SK-N-SH (cell line): ENCODE measurements around the gene PMVK. TPM values are rescaled to one million over a fixed set of nuclear protein-coding genes. Genes with fewer than 3 reads are reported as not detected.

Experiments used
- CTCF ChIA-PET: fragments of 300-600, 350-600 bp; formaldehyde crosslinking; extraction: SDS; loops from one replicate; lab custom pipeline; 2021; lab: Yijun Ruan, JAX
- POLR2A ChIA-PET: fragments of 350-600 bp; sonication (Branson Sonifier 250); formaldehyde crosslinking; extraction: SDS; loops from one replicate; lab custom pipeline; 2020; ENCODE audit warnings: antibody characterized with exemption, inconsistent platforms; lab: Yijun Ruan, JAX
- DNase-seq: peaks from one replicate; pipeline ENCODE4 v3.0.0; 2012
- H2AFZ ChIP-seq: fragments of 200-600 bp; sonication (generic); 2 replicates; pipeline ENCODE4 v1.8.1; 2016; ENCODE audit warnings: antibody characterized with exemption, mild to moderate bottlenecking, low read depth
- H3F3A ChIP-seq: fragments of 200-600 bp; sonication (generic); replicated peaks from 2 replicates; pipeline ENCODE3; 2016; ENCODE audit warnings: antibody characterized with exemption, mild to moderate bottlenecking; ENCODE audit not compliant: insufficient read depth
- H3K27ac ChIP-seq, 2 experiments: fragments of 200-500 bp in 1 of 2; fragments of 200-600 bp in 1 of 2; sonication (Bioruptor generic) in 1 of 2; sonication (generic), shearing (Covaris generic) in 1 of 2; 2 replicates each; pipeline versions ENCODE4 v1.5.1 to v1.6.1; 2014 to 2016; ENCODE audit warnings: low read depth in 2 of 2, inconsistent platforms in 1 of 2, low read length in 1 of 2, mild to moderate bottlenecking in 1 of 2, mixed read lengths in 1 of 2
- H3K27me3 ChIP-seq: fragments of 200-600 bp; sonication (generic), shearing (Covaris generic); 2 replicates; pipeline ENCODE4 v1.6.1; 2016; ENCODE audit warnings: mixed run types; ENCODE audit not compliant: insufficient read depth
- H3K36me3 ChIP-seq, 2 experiments: fragments of 200-500 bp in 1 of 2; fragments of 200-600 bp in 1 of 2; sonication (Bioruptor generic) in 1 of 2; sonication (generic) in 1 of 2; replicated peaks in 1 of 2; 2 replicates each; pipeline versions ENCODE3 to v1.5.1; 2014 to 2016; ENCODE audit warnings: low read length in 1 of 2, mild to moderate bottlenecking in 1 of 2; ENCODE audit not compliant: insufficient read depth in 2 of 2, control insufficient read depth in 1 of 2
- H3K4me1 ChIP-seq, 2 experiments: fragments of 200-500 bp in 1 of 2; fragments of 200-600 bp in 1 of 2; sonication (Bioruptor generic) in 1 of 2; sonication (generic), shearing (Covaris generic) in 1 of 2; 2 replicates each; pipeline versions ENCODE4 v1.5.1 to v1.6.1; 2014 to 2016; ENCODE audit warnings: low read depth in 1 of 2, low read length in 1 of 2, mixed run types in 1 of 2; ENCODE audit not compliant: insufficient read depth in 2 of 2, control insufficient read depth in 1 of 2
- H3K4me2 ChIP-seq: fragments of 200-600 bp; sonication (generic), shearing (Covaris generic); 2 replicates; pipeline ENCODE4 v1.6.1; 2017; ENCODE audit warnings: mixed run types
- H3K4me3 ChIP-seq, 2 experiments: fragments of 200-500 bp in 1 of 2; fragments of 200-600 bp in 1 of 2; sonication (Bioruptor generic) in 1 of 2; sonication (generic), shearing (Covaris generic) in 1 of 2; 2 replicates each; pipeline versions ENCODE4 v1.5.1 to v1.8.1; 2014 to 2016; ENCODE audit warnings: low read depth in 2 of 2, inconsistent platforms in 1 of 2, low read length in 1 of 2, mild to moderate bottlenecking in 1 of 2, mixed read lengths in 1 of 2, moderate library complexity in 1 of 2
- H3K79me2 ChIP-seq: fragments of 200-600 bp; sonication (generic); 2 replicates; pipeline ENCODE4 v1.8.1; 2017; ENCODE audit warnings: mild to moderate bottlenecking; ENCODE audit not compliant: insufficient read depth
- H3K9ac ChIP-seq: fragments of 200-600 bp; sonication (generic); 2 replicates; pipeline ENCODE4 v1.6.1; 2017; ENCODE audit warnings: mixed run types
- H3K9me2 ChIP-seq: fragments of 200-600 bp; sonication (generic); 2 replicates; pipeline ENCODE4 v1.6.1; 2017; ENCODE audit warnings: mixed run types
- H3K9me3 ChIP-seq: fragments of 200-600 bp; sonication (generic); 2 replicates; pipeline ENCODE4 v1.6.1; 2017; ENCODE audit warnings: mixed run types, mild to moderate bottlenecking, moderate library complexity
- H4K20me1 ChIP-seq: fragments of 200-600 bp; sonication (generic); 2 replicates; pipeline ENCODE4 v1.6.1; 2017; ENCODE audit warnings: mild to moderate bottlenecking, mixed run types; ENCODE audit not compliant: insufficient read depth
- CTCF ChIP-seq: fragments of 200-600 bp; sonication (generic); IDR thresholded peaks from 2 replicates; pipeline ENCODE4 v1.6.1; 2017; ENCODE audit warnings: antibody characterized with exemption, mild to moderate bottlenecking, moderate library complexity
- EP300 ChIP-seq, 2 experiments: IDR thresholded peaks; 2 replicates each; pipeline versions ENCODE4 v1.4.0 to v1.6.1; 2012; ENCODE audit warnings: borderline replicate concordance in 1 of 2, low read depth in 1 of 2, low read length in 1 of 2
- FOSL2 ChIP-seq: IDR thresholded peaks from 2 replicates; pipeline ENCODE4 v1.4.0; 2012; ENCODE audit warnings: low read depth, mild to moderate bottlenecking, moderate library complexity, borderline replicate concordance
- FOXJ3 ChIP-seq: sonication (generic); formaldehyde crosslinking; IDR thresholded peaks from 2 replicates; pipeline ENCODE4 v1.5.1; 2020; ENCODE audit warnings: mild to moderate bottlenecking, missing genetic modification reagents
- GABPA ChIP-seq: IDR thresholded peaks from 2 replicates; pipeline ENCODE4 v1.4.0; 2012; ENCODE audit warnings: low read depth, mild to moderate bottlenecking
- GATA2 ChIP-seq: sonication (generic); formaldehyde crosslinking; IDR thresholded peaks from 2 replicates; pipeline ENCODE4 v1.5.0; 2020; ENCODE audit warnings: mild to moderate bottlenecking, missing genetic modification reagents
- RAD21 ChIP-seq: IDR thresholded peaks from 2 replicates; pipeline ENCODE4 v1.6.1; 2012; ENCODE audit warnings: mild to moderate bottlenecking, low read length
- SMC3 ChIP-seq: IDR thresholded peaks from 2 replicates; pipeline ENCODE4 v1.6.1; 2012; ENCODE audit warnings: low read depth, low read length, improper control_type of control experiment
- TEAD4 ChIP-seq: IDR thresholded peaks from 2 replicates; pipeline ENCODE4 v1.4.0; 2012; ENCODE audit warnings: mild to moderate bottlenecking, borderline replicate concordance; ENCODE audit not compliant: insufficient read depth
- WGBS: methylation state at CpG from one replicate; pipeline ENCODE4 v1.1.6; 2017; ENCODE audit warnings: low lambda C conversion rate; 5-methylcytosine and 5-hydroxymethylcytosine counted together
- polyA plus RNA-seq, 3 experiments: library from polyadenylated mRNA; depleted of rRNA; stranded (reverse); fragments of >200 nt; gene quantifications; 2 replicates each; pipeline ENCODE4 v1.2.3, GENCODE V29; 2012

The PMVK gene
- polyA plus RNA-seq, 1 of the 3 experiments (the other 2 are of a cell fraction) = 59.6 TPM

- no peak overlapping the region for H3K4me2 ChIP-seq
- no peak overlapping the region for H2AFZ ChIP-seq
- no peak overlapping the region for H3K9ac ChIP-seq
- WGBS = 16% methylated on average over 15 of the region's 20 CpGs
- no peak for TF ChIP-seq TEAD4
- no peak for TF ChIP-seq FOSL2
- peak; percentile 88 for TF ChIP-seq CTCF
- no peak for TF ChIP-seq FOXJ3 (CRISPR knock-in tag)
- TF ChIP-seq RAD21 = peak; percentile 96
- peak; percentile 98 for TF ChIP-seq SMC3
- TF ChIP-seq GABPA = no peak
- peak; percentile 87 for DNase-seq
- ChIA-PET CTCF (interaction anchor here (0.5 to 3.1 kb wide), 99 partner anchors 8 to 398 kb away, joined by 3 to 74 read pairs (median 4); partner anchors contain the start of genes CHRNB2, KCNN3, PMVK and PYGO2), POLR2A (interaction anchor here (0.6 to 1.2 kb wide), 4 partner anchors 58 to 319 kb away, joined by 3 to 6 read pairs (median 4); partner anchors contain the start of gene PMVK)
- no peak overlapping the region for H3K27ac ChIP-seq
- peaks cover 0 to 3% of the 10 kb centered on the region in 2 experiments; a peak in 1 of 4 replicates for H3K4me1 ChIP-seq
- H4K20me1 ChIP-seq = no peaks in the 10 kb centered on the region
- H3K27me3 ChIP-seq = no peaks in the 10 kb centered on the region; the same call in 1 of the 2 replicates
- no peaks in the 10 kb centered on the region for H3K79me2 ChIP-seq
- H3F3A ChIP-seq = no peaks in the 10 kb centered on the region
- H3K4me3 ChIP-seq = peak overlapping the region in 1 of 2 experiments; percentile 38; a peak in 1 of 4 replicates
- no peaks in the 10 kb centered on the region for H3K9me3 ChIP-seq
- no peaks in the 10 kb centered on the region for H3K9me2 ChIP-seq
- H3K36me3 ChIP-seq = no peaks in the 10 kb centered on the region
Measured at GRCh38 chr1:154878371-154879037, 58.0 kb downstream of the PMVK start.

DNA sequence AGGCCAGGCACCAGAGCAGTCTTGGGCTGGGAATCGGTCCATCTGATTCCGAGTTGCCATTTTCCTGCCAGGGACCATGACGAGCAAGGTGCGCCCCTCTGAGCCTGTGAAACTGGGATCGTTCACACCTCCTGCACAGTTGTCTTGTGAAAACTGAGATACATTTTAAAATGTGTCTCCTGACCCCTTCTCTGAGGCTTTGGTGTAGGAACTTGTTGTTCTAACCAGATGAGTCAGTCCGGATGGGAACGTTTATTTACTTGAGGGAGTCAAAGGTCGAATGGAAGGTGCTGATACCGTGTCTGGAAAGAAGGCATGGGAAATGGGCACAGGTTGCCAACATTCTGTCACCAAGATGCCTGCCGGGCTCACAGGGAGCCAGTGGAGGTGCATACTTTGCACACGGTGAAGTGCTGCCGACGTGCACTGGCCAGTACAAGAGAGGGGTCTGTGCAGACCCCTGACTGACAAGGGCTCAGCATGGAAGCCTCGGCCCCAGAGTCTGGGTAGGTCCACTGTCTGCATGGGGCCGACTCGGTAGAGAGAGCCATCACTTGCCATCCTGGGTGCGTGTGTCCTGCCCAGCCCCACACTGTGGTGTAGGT lies 59.0 kb downstream of the PMVK start:
- H3K9me2 ChIP-seq = no peaks in the 10 kb centered on the region
- H4K20me1 ChIP-seq = no peaks in the 10 kb centered on the region
- H3K9ac ChIP-seq = no peak overlapping the region
- ChIA-PET POLR2A (no interaction called here), CTCF (interaction anchor here (0.8 to 3.1 kb wide), 20 partner anchors 9 to 331 kb away, joined by 3 to 74 read pairs (median 8); partner anchors contain the start of gene KCNN3)
- H3K27me3 ChIP-seq = no peaks in the 10 kb centered on the region; the same call in 1 of the 2 replicates
- H3K27ac ChIP-seq = no peak overlapping the region
- H3K4me1 ChIP-seq = peaks cover 0 to 3% of the 10 kb centered on the region in 2 experiments; a peak in 1 of 4 replicates
- no peak overlapping the region for H3K4me3 ChIP-seq
- H3K79me2 ChIP-seq = no peaks in the 10 kb centered on the region
- DNase-seq = no peak
- WGBS = 49% methylated on average over 13 of the region's 17 CpGs
- no peaks in the 10 kb centered on the region for H3K36me3 ChIP-seq
- no peak overlapping the region for H2AFZ ChIP-seq
- H3K9me3 ChIP-seq = no peaks in the 10 kb centered on the region
- no peaks in the 10 kb centered on the region for H3F3A ChIP-seq
- TF ChIP-seq EP300 (IDR thresholded peaks at IDR 0.05; ENCODE audit: borderline replicate concordance in 1 of 2, low read depth in 1 of 2, low read length in 1 of 2) (no peak), GABPA (no peak), GATA2 (CRISPR knock-in tag) (no peak)
- no peak overlapping the region for H3K4me2 ChIP-seq
